Measurements from ENCODE around the gene SYMPK. TPM values are rescaled to one million over a fixed set of nuclear protein-coding genes. Genes with fewer than 3 reads are reported as not detected.
A peak's percentile ranks its signal among the peaks of the same experiment; 100 is the strongest.

The SYMPK gene
- total RNA-seq, 1 donor from 2014 or later, result 103 TPM

GRCh38 chr19:45889210-45889885 lies 26.4 kb upstream of the SYMPK start:
- Histone ChIP-seq H3K36me3 (peaks cover 2 to 4% of the 10 kb centered on the region in 2 donors), H3K27ac (no peak overlapping the region), H3K4me1 (peaks cover 10 to 17% of the 10 kb centered on the region in 2 donors), H3K9me3 (no peaks in the 10 kb centered on the region), H3K4me3 (no peak overlapping the region), H3K27me3 (no peaks in the 10 kb centered on the region)
- TF ChIP-seq, protein P1, sequence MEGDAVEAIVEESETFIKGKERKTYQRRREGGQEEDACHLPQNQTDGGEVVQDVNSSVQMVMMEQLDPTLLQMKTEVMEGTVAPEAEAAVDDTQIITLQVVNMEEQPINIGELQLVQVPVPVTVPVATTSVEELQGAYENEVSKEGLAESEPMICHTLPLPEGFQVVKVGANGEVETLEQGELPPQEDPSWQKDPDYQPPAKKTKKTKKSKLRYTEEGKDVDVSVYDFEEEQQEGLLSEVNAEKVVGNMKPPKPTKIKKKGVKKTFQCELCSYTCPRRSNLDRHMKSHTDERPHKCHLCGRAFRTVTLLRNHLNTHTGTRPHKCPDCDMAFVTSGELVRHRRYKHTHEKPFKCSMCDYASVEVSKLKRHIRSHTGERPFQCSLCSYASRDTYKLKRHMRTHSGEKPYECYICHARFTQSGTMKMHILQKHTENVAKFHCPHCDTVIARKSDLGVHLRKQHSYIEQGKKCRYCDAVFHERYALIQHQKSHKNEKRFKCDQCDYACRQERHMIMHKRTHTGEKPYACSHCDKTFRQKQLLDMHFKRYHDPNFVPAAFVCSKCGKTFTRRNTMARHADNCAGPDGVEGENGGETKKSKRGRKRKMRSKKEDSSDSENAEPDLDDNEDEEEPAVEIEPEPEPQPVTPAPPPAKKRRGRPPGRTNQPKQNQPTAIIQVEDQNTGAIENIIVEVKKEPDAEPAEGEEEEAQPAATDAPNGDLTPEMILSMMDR (IDR thresholded peaks at IDR 0.05), result no peak
- DNase-seq (ENCODE audit: low spot score in 2 of 2), result no peak
- intact Hi-C loops (cut with DNase I), result no loop called here

- H3K27me3 ChIP-seq, result no peaks in the 10 kb centered on the region
- H3K27ac ChIP-seq, result peak overlapping the region; percentile 87 to 88
- H3K4me3 ChIP-seq, result peak overlapping the region; percentile 71 to 95
- no peaks in the 10 kb centered on the region for H3K9me3 ChIP-seq
- H3K4me1 ChIP-seq, result peaks cover 22 to 36% of the 10 kb centered on the region in 2 donors
- intact Hi-C loops (cut with DNase I), result loop anchor here (2.0 kb wide), 1 partner anchor 118 kb away; the partner anchor contains the start of gene SIX5
- H3K36me3 ChIP-seq, result peaks cover 7 to 9% of the 10 kb centered on the region in 2 donors
- TF ChIP-seq, protein P1 (IDR thresholded peaks at IDR 0.05), result no peak
- DNase-seq (ENCODE audit: low spot score in 2 of 2), result no peak
Measured at GRCh38 chr19:45887200-45887710, 24.3 kb upstream of the SYMPK start.

- intact Hi-C loops (cut with DNase I), result loop anchor here (1.0 to 2.0 kb wide), 4 partner anchors 17 to 118 kb away; partner anchors contain the start of genes CCDC61, SIX5 and SYMPK
- DNase-seq (ENCODE audit: low spot score in 2 of 2), result peak; percentile 64 to 96
- H3K4me1 ChIP-seq, result peaks cover 22 to 37% of the 10 kb centered on the region in 2 donors
Measured at GRCh38 chr19:45886427-45887199, 23.7 kb upstream of the SYMPK start.

DNA sequence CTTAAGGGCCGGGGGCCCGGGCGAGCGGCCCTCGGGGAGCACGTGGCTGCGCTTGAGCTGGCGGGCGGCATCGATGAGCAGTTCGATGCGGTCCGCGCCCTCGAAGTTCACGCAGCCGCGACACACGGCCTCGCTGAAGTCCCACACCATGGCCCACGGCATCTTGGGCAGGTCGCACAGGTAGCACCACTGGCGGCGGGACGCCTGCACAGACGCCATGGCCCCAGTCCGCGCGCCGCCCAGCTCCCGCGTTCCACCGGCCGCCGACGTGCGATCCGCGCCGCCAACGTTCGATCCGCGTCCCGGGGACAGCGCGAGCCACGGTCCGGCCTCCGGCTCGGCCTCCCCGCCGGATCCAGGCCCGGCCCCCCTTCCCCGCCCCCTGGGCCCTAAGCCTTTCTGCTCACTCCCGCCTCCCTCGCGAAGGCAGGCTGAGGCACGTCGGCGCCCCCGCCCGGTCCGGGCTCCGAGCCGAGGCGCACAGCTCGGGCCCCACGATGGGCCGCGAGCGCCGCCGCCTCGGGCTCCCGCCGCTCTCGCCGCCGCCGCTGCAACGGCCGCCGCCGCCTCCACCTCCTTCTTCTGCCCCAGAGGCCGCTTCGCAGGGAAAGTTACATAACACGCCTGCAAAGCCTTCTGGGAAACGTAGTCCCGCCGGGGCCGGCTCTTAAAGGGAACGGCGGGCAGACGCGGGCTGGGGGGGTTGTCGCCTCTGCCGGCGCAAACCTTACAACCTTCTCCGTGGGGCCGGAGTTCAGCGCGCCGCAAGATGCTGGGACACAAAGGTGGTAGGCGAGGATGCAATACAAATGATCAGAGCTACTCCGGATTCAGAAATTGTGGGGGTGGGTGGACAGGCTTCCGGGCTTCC lies 22.8 kb upstream of the SYMPK start, which contains the start of gene IRF2BP1:
Gene IRF2BP1, minus strand, starts transcription at position 586 of the 871 bp plus-strand sequence. Its CDS starts 367 bp downstream, at position 219.
- Histone ChIP-seq H3K4me1 (peaks cover 22 to 37% of the 10 kb centered on the region in 2 donors), H3K27me3 (no peaks in the 10 kb centered on the region), H3K27ac (peak within 1 kb of the TSS; percentile 87 to 88), H3K36me3 (peaks cover 7 to 9% of the 10 kb centered on the region in 2 donors), H3K4me3 (peak within 1 kb of the TSS; percentile 71 to 95), H3K9me3 (no peaks in the 10 kb centered on the region)
- DNase-seq (ENCODE audit: low spot score in 2 of 2), result peak; percentile 70 to 96
- TF ChIP-seq, protein P1 (IDR thresholded peaks at IDR 0.05), result no peak
- intact Hi-C loops (cut with DNase I), result loop anchor here (1.0 to 2.0 kb wide), 4 partner anchors 18 to 117 kb away; partner anchors contain the start of genes CCDC61, SIX5 and SYMPK

More at GRCh38 chr19:45886427-45887199, 23.7 kb upstream of the SYMPK start:
- peak overlapping the region; percentile 71 to 95 for H3K4me3 ChIP-seq
- TF ChIP-seq, protein P1 (IDR thresholded peaks at IDR 0.05), result no peak
- H3K27me3 ChIP-seq, result no peaks in the 10 kb centered on the region
- H3K36me3 ChIP-seq, result peaks cover 7 to 9% of the 10 kb centered on the region in 2 donors
- H3K9me3 ChIP-seq, result no peaks in the 10 kb centered on the region
- H3K27ac ChIP-seq, result peak overlapping the region; percentile 87 to 88
